AG08395 (cell line): ENCODE measurements around the gene PIPOX.

ENCODE experiments used
- DNase-seq: peaks from one replicate; pipeline ENCODE4 v3.0.0; 2012; ENCODE audit warnings: mixed read lengths, low spot score

Gene PIPOX

GRCh38 chr17:29100296-29100695, 57.4 kb downstream of the PIPOX start:
- DNase-seq, result no peak

GRCh38 chr17:29102046-29102445, 59.1 kb downstream of the PIPOX start:
- no peak for DNase-seq

- no peak for DNase-seq
Measured at GRCh38 chr17:29102741-29103181, 59.8 kb downstream of the PIPOX start.

GRCh38 chr17:29103341-29103740, 60.4 kb downstream of the PIPOX start:
- no peak for DNase-seq
